T-helper 22 cell (primary cell): ENCODE measurements around the gene ERBB4.

Source experiments
- DNase-seq: peaks from one replicate; pipeline ENCODE4 v3.0.0-alpha.2; 2020; ENCODE audit warnings: low read depth

ERBB4 gene

DNA sequence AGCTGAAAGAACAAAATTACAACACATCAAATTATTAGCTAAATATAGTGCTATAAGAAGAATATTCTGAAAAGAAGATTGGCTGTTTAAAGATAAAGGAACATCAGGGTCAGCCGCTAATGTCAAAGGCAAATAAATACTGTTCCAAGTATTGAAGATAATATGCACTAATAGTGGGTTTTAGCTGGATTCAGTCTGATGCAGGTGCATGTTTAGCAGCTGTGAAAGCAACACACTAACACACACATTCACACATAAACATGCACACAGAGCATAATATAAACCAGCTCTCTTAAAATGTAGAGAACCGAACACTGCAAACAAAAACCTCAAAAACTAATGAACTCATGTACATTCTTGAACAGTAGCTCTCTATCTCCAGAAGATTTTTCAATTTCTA is 634.6 kb downstream of the ERBB4 start:
- DNase-seq = no peak

DNA sequence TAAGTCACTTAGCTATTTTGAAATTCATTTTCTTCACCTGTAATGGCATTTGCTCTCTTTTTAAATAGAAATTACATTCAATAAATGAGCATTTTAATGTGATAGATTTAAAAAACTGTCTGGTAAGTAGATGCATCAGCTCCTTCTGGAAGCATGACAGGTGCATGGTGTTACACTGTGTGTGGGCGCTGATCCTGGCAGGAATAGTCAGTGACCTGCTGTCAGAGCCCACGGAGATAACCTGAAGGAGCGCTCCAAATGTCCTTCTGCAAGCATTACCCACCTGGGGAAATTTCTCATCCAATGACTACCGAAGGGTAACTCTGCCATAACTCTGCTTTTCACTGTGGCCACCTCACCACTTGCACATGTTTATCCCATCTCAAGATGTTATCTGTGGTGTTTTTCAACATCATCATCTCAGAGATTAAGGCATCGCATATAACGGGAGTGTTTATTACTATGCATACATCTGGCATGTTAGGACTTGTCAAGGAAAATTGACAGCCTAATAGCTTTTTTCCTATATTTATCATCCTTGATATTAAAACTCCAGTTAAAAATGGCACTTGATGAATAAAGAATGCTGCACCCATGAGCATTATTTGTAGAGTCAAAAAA is 637.3 kb downstream of the ERBB4 start:
- no peak for DNase-seq

DNA sequence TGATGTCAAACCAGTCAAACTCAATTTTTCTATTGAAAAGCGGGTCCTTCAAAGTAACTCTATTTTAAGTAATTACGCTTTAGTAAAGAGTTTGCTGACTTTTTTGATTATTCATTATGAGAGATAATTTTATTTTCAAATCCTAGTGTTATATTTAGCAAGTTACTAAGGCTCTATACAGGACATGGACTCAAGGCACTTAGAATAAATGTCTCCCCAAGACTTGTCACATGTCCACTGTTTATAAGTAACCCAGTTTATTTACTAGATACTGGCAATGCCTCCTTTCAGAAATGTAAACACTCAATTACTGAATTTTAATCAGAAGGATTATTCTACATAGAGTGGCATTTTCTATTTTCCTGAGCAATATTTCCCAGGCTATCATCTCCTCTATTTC is 638.1 kb downstream of the ERBB4 start:
- DNase-seq = no peak

DNA sequence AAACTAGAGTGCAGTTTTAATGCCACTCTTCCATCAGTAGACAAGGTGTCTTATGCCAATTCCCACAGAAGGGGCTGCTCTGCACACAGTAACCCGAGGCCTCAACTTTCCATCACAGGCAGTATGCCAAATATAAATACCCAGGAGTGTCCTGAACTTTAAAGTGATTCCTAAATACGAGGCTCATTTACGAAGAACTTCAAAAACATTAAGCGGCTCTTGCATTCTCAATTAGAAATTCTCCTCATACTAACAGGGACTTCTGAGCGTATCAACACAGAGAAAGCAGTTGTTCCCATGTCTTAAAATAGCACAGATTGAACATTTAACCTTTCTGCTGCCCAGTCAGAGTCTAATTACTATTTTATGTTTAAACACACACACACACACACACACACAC is 638.6 kb downstream of the ERBB4 start:
- no peak for DNase-seq

DNA sequence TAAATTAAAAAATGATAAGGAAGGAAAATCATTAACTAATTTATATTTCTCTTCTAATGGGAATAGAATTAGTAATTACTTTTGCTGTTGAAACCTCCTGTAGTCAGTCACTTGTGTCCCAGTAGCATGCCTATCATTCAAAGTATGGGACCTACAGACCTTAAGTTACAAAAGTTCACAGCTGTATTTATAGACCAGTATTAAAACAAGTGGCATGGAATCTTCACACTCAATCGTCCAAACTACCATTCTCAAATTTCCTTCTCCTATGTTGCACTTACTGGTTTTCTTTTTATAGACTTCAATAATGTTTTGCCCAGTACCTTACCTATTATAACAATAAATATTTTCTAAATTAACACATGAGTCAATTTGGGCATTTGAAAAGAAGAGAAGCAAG is 639.9 kb downstream of the ERBB4 start:
- DNase-seq = no peak

DNA sequence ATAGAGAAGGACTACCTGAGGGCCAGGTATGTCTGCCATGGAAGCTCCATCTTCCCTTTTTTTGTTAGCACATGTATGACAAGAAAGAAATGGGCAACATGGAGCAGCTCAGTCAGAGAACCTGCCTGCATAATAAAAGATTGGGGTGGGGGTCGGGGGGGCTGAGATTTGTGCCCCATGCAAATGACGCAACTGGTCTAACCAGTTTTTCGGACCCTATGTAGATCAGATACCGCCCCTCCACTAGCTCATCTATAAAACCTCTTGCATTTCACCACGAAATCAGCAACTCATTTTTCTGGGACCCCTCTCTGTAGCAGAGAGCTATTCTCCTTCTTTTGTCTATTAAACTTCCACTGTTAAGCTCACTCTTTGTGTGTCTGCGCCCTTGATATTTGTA is 657.2 kb downstream of the ERBB4 start:
- DNase-seq = no peak

DNA sequence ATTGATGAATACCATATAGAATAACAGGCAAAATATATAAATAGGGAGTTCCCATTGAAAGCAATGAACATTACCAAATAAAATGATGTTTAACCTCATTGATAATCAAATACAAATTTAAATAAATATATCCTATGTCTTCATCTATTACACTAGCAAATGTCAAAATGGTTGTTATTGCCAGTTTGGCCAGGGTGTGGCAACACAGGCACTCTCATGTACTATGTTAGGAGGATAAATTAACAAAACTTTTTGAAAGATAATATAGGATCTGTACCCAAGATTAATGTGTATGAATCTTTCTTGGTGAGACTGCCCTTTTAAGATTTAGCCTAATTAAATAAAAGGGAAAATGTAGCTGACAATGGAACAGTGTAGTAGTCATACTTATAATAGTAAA is 659.3 kb downstream of the ERBB4 start:
- no peak for DNase-seq

DNA sequence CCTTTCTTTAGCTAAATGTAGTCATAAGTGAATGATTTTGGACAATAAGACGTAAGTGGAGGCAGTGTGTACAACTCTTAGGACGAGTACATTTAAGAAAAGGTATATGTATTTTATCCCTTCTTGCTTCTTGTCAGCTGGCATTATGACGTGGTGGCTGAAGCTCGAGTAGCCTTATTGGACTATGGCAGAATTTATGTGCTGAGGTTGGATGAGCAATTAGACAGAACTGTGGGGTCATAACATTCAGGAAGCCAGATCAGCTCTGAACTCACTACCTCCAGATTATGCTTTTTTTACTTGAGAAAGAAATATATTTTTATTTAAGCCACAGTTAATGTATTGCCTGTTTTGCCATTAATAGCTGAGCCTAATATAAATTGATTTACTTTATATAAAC is 661.5 kb downstream of the ERBB4 start:
- no peak for DNase-seq

DNA sequence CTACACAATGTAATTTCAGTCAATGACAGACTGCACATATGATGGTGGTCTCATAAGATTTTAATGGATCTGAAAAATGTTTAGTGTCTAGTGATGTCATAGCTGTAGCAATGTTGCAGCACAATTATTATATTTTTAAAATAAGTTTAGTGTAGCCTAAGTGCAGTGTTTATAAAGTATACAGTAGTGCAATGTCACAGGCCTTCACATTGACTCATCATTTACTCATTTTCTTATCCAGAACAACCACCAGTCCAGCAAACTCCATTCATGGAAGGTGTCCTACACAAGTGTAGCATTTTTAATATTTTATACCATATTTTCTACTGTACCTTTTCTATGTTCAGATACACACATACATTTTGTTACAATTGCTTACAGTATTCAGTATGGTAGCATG is 663.1 kb downstream of the ERBB4 start:
- no peak for DNase-seq

DNA sequence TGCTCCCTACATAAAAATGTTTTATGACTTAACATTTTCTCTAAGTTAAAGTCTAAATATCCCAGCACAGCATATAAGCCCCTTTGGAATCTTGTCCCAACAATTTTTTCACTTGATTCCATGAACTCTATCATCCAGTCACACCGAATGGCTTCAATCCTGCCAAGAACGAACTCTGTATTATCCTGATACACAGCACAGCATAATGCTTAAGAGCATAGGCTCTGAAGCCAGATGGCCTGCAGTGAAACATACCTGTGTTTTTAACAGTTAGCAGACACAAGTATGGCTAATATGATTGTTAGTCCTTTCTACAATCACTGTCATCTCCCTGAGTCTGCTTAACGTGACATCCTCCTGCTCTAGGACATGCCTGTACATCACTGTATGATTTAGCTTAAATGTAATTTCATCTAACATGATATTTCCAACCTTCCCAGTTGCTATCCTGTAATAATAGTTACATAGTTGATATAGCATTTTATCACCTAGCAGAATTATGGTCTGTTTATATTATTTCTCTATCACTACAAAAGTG is 669.5 kb downstream of the ERBB4 start:
- no peak for DNase-seq

DNA sequence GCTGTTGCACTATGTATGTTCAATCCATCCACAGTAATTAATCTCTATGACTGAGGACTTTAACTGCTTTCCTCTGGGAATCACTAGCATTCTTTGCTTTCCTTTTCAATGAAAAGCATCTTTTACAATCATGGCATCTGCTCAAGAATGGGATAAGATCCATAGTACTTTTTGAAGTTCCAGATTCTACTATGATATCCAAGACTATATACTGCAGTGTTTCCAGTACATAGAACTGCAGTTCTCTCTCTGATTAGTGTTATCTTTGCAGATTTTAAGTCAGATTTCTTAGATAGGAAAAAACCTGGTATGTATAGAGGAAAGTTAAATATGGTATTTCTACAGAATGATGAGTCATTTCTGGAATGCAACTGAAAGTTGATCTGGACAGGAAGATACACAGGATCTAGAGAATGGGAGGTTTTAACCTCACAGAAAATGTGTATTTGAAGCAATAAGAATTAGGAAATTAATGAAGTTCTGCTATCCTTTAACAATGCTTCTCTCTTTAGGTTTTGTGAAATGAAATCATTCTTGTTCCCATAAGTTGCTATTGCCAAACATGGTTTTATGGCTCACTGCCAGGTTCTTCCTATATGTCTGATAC is 670.7 kb downstream of the ERBB4 start:
- DNase-seq = no peak

DNA sequence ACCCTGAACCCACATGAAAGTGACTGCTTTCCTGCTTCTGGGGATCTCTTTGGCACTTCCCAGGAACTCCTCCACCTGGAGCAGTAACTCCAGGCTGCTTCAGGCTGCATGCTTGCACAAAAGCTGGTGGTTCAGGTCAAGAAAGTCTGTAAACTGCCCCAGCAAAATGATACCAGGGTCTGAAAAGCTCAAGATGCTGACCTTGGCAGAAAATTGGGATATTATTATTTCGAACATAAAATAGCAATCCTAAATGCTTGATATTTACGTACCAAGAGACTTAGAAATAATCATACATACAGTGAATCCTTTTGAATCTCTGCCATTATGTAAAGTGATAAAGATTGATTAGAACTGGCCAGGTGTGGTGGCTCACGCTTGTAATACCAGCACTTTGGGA is 674.3 kb downstream of the ERBB4 start:
- DNase-seq = no peak

DNA sequence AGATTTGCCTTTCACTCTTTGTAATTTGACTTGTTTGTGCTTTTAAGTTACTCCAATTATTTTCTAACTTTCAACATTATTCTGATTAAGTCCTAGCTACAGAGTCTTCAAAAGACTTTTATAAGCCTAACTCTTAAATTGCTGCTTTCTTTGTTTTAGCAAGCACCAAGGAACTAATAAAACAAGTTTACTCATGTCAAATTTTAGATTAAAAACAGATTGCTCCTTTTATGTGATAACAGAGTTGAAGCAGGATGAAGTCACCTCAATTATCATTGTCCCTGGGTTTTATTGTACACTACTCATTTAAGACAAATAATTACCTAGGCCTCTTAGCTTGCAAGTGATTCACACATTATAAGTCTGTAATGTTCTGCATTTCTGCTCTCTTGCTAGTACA is 678.4 kb downstream of the ERBB4 start:
- no peak for DNase-seq

DNA sequence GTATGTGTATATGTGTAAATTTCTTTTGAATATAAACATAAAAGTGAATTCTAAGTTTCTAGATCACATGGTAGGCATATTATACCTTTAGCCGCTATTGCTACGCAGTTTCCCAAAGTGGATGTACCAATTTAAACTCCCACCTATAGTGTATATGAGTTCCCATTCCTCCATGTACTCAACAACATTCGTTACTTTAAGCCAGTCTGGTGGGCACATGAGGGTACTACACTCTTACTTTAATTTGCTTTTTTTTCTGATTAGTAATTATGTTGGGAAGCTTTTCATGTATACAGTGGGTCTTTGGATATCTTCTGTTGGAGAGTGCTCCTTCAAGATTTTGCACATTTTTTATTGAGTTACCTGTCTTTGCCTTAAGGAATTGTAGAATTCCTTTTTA is 683.8 kb downstream of the ERBB4 start:
- no peak for DNase-seq

DNA sequence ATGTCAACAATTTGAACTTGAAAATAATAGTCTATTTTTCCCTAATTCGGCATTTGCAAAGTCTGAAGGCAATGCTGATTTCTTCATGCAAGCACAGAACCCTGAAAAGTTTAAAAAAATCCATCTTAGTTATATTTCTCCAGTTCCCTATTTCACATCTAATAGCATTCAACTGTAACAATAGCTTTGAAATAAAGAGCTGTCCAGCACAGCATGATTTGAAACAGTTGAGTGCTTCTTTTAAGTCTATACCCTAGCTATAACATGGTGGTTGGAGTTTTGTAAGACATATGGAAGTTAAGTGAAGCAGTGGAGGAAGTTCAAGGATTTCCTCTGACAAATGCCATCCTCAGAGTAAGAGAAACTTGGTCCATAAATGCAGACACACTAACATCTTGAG is 691.9 kb downstream of the ERBB4 start:
- no peak for DNase-seq

DNA sequence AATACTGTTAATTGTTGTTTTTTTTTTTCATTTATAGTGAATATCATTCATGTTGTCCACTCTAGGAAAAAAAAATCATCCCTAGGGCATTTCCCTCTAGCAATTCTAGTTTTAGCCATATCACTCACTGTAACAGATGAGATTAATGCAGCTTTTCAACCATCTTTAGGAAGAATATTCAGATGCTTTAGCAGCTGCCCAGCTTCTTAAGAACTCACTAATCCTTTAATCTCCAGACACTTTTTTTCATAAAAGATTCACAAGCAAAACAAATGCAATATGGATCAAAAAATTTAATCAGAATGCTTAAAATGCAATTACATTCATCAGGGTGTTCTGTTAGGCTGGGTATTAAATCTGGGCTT is 692.6 kb downstream of the ERBB4 start:
- DNase-seq = no peak

DNA sequence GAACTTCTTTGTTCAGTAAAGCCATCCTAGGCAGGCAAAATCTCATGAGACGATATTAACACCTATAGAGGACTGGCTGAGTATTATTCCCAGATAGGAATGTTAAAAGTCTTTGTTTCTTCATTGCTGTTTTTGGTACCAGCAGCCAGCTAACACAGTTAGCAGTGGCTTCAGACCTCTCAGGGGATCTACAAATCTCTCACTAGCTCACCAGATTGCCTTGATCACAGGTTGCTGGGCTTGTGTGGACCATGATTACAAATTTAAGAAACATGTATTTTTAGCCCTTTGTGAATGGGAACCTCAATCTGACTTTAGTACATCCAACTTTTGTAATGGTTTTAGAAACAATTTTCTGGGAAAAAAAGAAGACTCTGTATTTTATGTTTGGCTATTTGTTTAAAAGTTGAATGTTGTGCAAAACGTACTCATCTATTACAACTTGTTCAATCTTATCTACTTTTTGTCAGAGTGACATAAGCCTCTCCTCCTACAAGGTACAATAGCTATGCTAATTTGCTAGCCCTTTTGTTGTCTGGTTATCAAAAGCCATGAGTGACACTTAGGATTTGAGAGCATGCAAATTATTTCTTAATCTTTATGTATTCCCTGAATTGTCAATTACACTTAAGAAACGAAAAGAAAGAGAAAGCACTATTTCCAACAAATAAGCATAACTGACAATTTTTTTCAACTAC is 693.1 kb downstream of the ERBB4 start:
- no peak for DNase-seq

DNA sequence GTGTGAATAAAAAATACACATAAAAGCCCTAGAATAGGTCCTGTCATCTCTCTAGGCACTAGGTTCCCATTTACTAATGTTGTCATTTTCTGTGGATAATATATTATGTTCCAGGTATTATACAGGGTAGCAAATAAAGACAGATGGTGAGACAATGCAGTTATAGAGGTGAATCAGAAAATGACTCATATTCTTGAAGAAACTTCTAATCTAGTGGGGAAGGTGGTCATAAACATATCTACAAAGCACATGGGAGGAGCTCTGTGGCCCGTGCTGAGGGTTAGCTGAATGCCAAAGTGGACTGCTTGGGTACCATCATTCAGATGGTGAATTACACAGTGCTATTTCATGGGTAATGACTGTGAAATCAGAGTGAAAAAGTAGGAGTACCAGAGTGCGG is 700.9 kb downstream of the ERBB4 start:
- no peak for DNase-seq

DNA sequence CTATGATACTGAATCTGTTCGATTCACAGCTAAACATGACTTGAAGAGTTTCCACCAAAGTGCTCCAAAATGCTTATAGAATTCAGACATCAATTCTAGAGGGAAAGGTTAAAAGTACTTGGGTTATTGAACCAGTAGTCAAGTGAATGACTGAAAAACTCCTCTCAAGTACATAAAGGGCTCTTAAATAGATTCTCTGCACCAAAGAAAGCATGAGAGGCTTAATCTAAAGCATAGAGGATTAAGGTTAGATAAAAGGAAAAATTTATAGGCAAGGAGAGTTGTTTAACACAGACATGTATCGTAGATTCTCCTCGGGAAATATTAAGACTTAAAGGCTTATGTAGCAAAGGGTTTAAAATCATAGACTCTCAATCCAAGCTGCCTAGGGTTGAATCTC is 701.4 kb downstream of the ERBB4 start:
- DNase-seq = no peak

DNA sequence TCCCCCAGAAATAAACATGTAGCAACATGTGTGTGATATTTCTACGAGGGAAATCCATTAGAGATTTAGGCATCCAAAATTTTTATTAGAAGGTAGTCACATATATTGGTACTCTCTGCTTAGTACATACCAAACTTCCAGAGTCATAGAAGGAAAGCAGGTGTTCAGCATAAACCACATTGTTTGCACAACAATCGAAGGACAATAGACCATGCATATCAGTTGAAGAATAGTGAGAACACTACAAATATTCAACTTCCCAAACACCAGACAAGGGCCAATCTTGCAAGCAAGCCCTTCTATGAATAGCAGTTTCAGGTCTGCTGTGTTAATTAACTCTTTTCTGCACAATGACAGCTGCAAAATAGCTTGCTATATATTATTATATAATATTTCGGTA is 702.2 kb downstream of the ERBB4 start:
- no peak for DNase-seq

DNA sequence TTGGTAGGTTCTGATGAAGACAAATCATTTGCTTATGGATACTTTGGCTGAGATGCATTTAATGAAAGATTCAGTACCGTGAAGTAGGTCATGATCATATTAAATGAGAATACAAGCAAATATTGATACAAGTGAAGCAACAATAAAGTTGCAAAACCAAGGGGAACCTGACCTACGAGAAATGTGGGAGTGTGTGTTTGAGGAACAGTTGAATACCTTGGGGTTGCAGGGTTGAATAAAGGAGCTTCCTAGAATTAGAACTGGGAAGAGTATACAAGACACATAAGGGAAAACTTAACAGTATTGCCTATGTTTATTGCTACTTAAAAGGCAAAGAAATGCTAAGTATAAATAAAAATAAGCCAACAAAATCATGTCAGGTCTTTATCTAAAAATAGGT is 702.9 kb downstream of the ERBB4 start:
- no peak for DNase-seq

DNA sequence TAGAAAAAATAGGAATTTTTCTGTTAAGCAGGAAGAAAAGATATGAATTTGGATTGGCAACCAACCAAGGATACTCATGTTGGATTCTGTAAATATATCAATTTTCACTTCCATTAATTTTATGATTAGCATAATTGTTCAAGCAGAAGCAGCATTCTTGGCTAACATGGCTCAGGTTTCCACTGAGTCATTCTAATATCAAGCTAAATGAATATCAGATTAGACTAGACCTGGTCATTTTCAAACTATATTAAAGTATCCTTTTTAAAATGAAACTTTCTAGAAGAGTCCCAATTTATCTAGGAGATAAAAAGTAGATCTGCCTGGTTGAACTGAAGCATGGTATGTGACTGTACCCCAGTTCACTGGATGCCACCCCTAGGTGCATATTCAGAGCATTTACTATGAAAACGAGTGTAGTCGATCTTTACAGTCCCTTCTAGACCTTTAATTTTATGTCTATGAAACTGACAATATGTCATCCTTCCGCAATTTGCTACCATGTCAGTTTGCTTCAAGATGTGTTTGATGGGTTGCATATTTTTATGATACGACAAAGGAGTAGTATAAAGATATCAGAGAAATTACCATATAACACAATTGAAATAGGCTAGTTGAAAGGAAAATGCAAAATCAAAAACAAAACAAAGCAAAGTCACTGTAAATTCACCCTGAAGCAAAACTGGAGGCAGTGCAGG is 704.9 kb downstream of the ERBB4 start:
- no peak for DNase-seq

DNA sequence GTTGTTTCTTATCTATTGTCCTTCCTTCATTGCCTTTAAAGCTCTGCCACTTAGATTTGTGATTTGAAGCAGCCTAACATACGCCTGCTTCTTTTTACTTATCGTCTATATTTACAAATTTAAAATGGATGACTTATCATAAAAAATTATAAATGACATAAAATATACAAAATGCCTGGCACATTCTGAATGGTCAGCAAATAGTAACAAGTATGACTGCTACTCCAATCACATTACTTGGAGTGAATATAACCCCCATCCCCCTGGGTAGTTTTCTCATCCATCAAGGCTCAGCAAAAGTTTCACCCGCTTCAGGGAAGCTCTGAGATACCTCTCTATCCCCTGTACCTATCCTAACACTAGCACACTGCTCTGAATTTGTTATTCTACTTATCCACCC is 708.9 kb downstream of the ERBB4 start:
- DNase-seq = no peak
